Smooth muscle cell (in vitro differentiated cells): ENCODE measurements around the gene GAGE10. TPM values are rescaled to one million over a fixed set of nuclear protein-coding genes. Genes with fewer than 3 reads are reported as not detected.

Experiments
- DNase-seq: peaks from one replicate; lab custom pipeline; 2025; ENCODE audit not compliant: unreplicated experiment; lab: John Stamatoyannopoulos, UW
- H2AFZ ChIP-seq: fragments of 200-600 bp; sonication (generic); 2 replicates; pipeline ENCODE4 v1.6.0; 2016; ENCODE audit warnings: antibody characterized with exemption, low read depth, mild to moderate bottlenecking
- H3F3A ChIP-seq: fragments of 200-600 bp; sonication (generic); 2 replicates; pipeline ENCODE4 v1.6.0; 2017; ENCODE audit warnings: antibody characterized with exemption, low read depth
- H3K27ac ChIP-seq: fragments of 200-600 bp; sonication (generic); 2 replicates; pipeline ENCODE4 v1.5.1; 2016; ENCODE audit warnings: low read depth, mild to moderate bottlenecking
- H3K27me3 ChIP-seq: fragments of 200-600 bp; sonication (generic); 2 replicates; pipeline ENCODE4 v1.6.1; 2016; ENCODE audit warnings: low read depth, mild to moderate bottlenecking
- H3K36me3 ChIP-seq: fragments of 200-600 bp; sonication (generic); 2 replicates; pipeline ENCODE4 v1.5.1; 2016; ENCODE audit warnings: low read depth
- H3K4me1 ChIP-seq: fragments of 200-600 bp; sonication (generic); 2 replicates; pipeline ENCODE4 v1.5.1; 2016; ENCODE audit warnings: low read depth
- H3K4me2 ChIP-seq: fragments of 200-600 bp; sonication (generic); 2 replicates; pipeline ENCODE4 v1.6.0; 2016; ENCODE audit warnings: mild to moderate bottlenecking
- H3K4me3 ChIP-seq: fragments of 200-600 bp; sonication (generic); 2 replicates; pipeline ENCODE4 v1.5.1; 2016; ENCODE audit warnings: mild to moderate bottlenecking
- H3K79me2 ChIP-seq: fragments of 200-600 bp; sonication (generic); 2 replicates; pipeline ENCODE4 v1.6.0; 2016; ENCODE audit warnings: low read depth, mild to moderate bottlenecking
- H3K9ac ChIP-seq: fragments of 200-600 bp; sonication (generic); 2 replicates; pipeline ENCODE4 v1.6.0; 2016; ENCODE audit warnings: low read depth
- H3K9me3 ChIP-seq: fragments of 200-600 bp; sonication (generic); replicated peaks from 2 replicates; pipeline ENCODE4 v1.5.1; 2016; ENCODE audit warnings: low read depth
- H4K20me1 ChIP-seq: fragments of 200-600 bp; sonication (generic); 2 replicates; pipeline ENCODE4 v1.6.0; 2016; ENCODE audit warnings: low read depth
- WGBS: methylation state at CpG from one replicate; pipeline ENCODE4 v1.1.7; 2016; ENCODE audit warnings: low lambda C conversion rate; 5-methylcytosine and 5-hydroxymethylcytosine counted together
- polyA plus RNA-seq: library from polyadenylated mRNA; unstranded; fragments of >200 nt; fragmentation: Nextera tagmentation; extraction: Ambion mirVana; gene quantifications from 2 replicates; pipeline ENCODE4 v1.2.1, GENCODE V29; 2016
- total RNA-seq: library from RNA; depleted of rRNA; stranded (reverse); fragments of >200 nt; gene quantifications from 2 replicates; pipeline ENCODE4 v1.2.3, GENCODE V29; 2014
- TF ChIP-seq, protein P1 (sequence below): fragments of 200-600 bp; sonication (generic); IDR thresholded peaks from 2 replicates; pipeline ENCODE4 v1.5.1; 2017; ENCODE audit warnings: borderline replicate concordance, mild to moderate bottlenecking, antibody characterized with exemption; ENCODE audit not compliant: insufficient read depth, poor library complexity, severe bottlenecking

GAGE10 gene
- total and polyA plus RNA-seq, 2 experiments from 2014 or later: not detected

DNA sequence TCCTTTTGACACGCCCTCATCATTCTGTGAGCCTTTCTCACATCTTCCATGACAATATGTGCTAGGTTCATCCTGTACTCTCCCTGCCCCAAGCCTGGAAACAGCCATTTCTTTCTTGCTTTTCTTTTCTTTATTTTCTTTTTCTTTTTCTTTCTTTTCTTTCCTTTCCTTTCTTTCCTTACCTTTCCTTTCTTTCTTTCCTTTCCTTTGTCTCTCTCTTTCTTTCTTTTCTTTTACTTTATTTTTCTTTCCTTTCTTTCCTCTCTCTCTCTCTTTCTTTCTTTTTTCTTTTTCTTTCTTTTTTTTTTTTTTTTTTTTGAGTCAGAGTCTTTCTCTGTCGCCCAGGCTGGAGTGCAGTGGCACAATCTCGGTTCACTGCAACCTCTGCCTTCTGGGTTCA lies 19.2 kb upstream of the GAGE10 start:
- WGBS: 83% methylated on average over 3 of the region's 3 CpGs
- TF ChIP-seq, protein P1, sequence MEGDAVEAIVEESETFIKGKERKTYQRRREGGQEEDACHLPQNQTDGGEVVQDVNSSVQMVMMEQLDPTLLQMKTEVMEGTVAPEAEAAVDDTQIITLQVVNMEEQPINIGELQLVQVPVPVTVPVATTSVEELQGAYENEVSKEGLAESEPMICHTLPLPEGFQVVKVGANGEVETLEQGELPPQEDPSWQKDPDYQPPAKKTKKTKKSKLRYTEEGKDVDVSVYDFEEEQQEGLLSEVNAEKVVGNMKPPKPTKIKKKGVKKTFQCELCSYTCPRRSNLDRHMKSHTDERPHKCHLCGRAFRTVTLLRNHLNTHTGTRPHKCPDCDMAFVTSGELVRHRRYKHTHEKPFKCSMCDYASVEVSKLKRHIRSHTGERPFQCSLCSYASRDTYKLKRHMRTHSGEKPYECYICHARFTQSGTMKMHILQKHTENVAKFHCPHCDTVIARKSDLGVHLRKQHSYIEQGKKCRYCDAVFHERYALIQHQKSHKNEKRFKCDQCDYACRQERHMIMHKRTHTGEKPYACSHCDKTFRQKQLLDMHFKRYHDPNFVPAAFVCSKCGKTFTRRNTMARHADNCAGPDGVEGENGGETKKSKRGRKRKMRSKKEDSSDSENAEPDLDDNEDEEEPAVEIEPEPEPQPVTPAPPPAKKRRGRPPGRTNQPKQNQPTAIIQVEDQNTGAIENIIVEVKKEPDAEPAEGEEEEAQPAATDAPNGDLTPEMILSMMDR: no peak

DNA sequence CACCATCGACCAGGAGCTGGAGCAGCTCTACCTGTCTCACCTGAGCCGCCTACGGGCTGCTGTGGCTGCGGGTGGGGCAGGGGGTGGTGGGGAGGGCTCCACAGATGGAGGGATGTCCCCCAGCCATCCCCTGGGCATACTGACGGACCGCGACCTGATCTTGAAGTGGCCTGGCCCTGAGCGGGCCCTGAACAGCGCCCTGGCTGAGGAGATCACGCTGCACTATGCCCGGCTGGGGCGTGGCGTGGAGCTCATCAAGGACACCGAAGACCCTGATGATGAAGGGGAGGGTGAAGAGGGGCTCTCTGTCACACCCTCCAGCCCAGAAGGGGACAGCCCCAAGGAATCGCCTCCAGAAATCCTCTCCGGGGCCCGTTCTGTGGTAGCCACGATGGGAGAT lies 17.3 kb upstream of the GAGE10 start:
- no peaks in the 10 kb centered on the region for H3K4me1 ChIP-seq
- TF ChIP-seq, protein P1: no peak
- no peaks in the 10 kb centered on the region for H3K79me2 ChIP-seq
- no peak overlapping the region for H2AFZ ChIP-seq
- no peaks in the 10 kb centered on the region for H3F3A ChIP-seq
- no peak overlapping the region for H3K9ac ChIP-seq
- DNase-seq: no peak
- 98% methylated on average over 15 of the region's 18 CpGs for WGBS
- no peak overlapping the region for H3K4me2 ChIP-seq
- H3K36me3 ChIP-seq: no peaks in the 10 kb centered on the region
- H3K4me3 ChIP-seq: no peak overlapping the region
- no peaks in the 10 kb centered on the region for H4K20me1 ChIP-seq
- no peaks in the 10 kb centered on the region for H3K27me3 ChIP-seq
- H3K9me3 ChIP-seq: no peaks in the 10 kb centered on the region
- H3K27ac ChIP-seq: no peak overlapping the region

More for the DNA sequence above, 19.2 kb upstream of the GAGE10 start:
- Histone ChIP-seq H3K4me1 (no peaks in the 10 kb centered on the region), H3K4me2 (no peak overlapping the region), H3K9me3 (no peaks in the 10 kb centered on the region), H2AFZ (no peak overlapping the region), H3K4me3 (no peak overlapping the region), H3K79me2 (no peaks in the 10 kb centered on the region), H3K27me3 (no peaks in the 10 kb centered on the region), H3K9ac (no peak overlapping the region), H3F3A (no peaks in the 10 kb centered on the region), H4K20me1 (no peaks in the 10 kb centered on the region), H3K27ac (no peak overlapping the region), H3K36me3 (no peaks in the 10 kb centered on the region)
- DNase-seq: no peak

DNA sequence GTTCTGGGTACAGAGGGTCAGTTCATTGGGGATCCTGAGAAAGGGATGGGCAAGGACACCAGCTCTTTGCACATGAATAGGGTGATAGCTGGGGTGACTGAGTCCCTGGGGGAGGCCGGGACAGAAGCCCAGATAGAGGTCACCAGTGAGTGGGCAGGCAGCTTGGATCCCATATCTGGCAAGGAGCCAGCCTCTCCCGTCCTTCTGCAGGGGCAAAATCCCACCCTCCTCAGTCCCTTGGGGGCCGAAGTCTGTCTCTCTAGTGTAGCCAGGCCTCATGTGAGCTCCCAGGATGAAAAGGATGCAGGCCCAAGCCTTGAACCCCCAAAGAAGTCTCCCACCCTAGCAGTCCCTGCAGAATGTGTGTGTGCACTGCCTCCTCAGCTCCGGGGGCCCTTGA lies 16.9 kb upstream of the GAGE10 start:
- WGBS: 90% methylated on average over 4 of the region's 4 CpGs
- H3K36me3 ChIP-seq: no peaks in the 10 kb centered on the region
- no peaks in the 10 kb centered on the region for H3K27me3 ChIP-seq
- no peaks in the 10 kb centered on the region for H3K4me1 ChIP-seq
- no peak for DNase-seq
- no peaks in the 10 kb centered on the region for H4K20me1 ChIP-seq
- no peaks in the 10 kb centered on the region for H3K79me2 ChIP-seq
- no peaks in the 10 kb centered on the region for H3K9me3 ChIP-seq
- H3K4me3 ChIP-seq: no peak overlapping the region
- no peak overlapping the region for H3K27ac ChIP-seq
- no peak overlapping the region for H2AFZ ChIP-seq
- H3F3A ChIP-seq: no peaks in the 10 kb centered on the region
- no peak overlapping the region for H3K9ac ChIP-seq
- TF ChIP-seq, protein P1: no peak
- no peak overlapping the region for H3K4me2 ChIP-seq

DNA sequence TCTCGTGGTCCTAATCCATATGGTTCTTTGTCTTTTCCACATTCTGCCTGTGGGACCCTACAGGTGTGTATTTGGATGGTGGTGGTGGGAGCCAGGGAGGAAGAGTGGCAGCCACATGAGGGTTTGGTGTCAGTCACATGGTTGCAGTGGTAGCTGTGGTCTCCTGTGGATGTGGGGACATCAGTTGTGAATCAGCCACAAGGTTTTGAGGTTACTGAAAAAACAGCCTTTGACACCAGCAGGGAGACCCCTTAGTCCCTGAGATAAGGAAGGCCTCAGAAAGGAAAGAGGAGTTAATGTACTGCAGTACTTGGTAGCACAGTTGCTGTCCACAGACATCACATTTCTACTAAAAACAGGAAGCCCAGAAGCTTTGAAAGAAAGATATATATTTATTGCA lies 15.8 kb upstream of the GAGE10 start:
- 91% methylated on average over 1 of the region's 1 CpG for WGBS
- Histone ChIP-seq H3F3A (no peaks in the 10 kb centered on the region), H3K9me3 (no peaks in the 10 kb centered on the region), H3K9ac (no peak overlapping the region), H3K4me2 (no peak overlapping the region), H3K27me3 (no peaks in the 10 kb centered on the region), H3K36me3 (no peaks in the 10 kb centered on the region), H3K4me1 (no peaks in the 10 kb centered on the region), H2AFZ (no peak overlapping the region), H4K20me1 (no peaks in the 10 kb centered on the region), H3K4me3 (no peak overlapping the region), H3K79me2 (no peaks in the 10 kb centered on the region), H3K27ac (no peak overlapping the region)
- no peak for DNase-seq
- TF ChIP-seq, protein P1: no peak
